HG02642 (cell line): ENCODE measurements around the gene ADD1.
"Not testable (repeated sequence)": the region's sequence is repeated elsewhere in the genome, so short reads cannot be mapped to it uniquely, and the experiment has no call there.

ENCODE experiments used
- ATAC-seq: cut with Tn5 transposase; IDR thresholded peaks from one replicate; pipeline ENCODE4 v1.9.1; 2021; ENCODE audit warnings: mild to moderate bottlenecking; ENCODE audit not compliant: unreplicated experiment, poor library complexity

Gene ADD1

GRCh38 chr4:2930135-2930757 is 86.6 kb downstream of the ADD1 start:
- no peak for ATAC-seq

GRCh38 chr4:2930758-2931511 is 87.3 kb downstream of the ADD1 start:
- ATAC-seq: no peak

- ATAC-seq: peak; percentile 37
Measured at GRCh38 chr4:2931512-2932301, 88.1 kb downstream of the ADD1 start.

DNA sequence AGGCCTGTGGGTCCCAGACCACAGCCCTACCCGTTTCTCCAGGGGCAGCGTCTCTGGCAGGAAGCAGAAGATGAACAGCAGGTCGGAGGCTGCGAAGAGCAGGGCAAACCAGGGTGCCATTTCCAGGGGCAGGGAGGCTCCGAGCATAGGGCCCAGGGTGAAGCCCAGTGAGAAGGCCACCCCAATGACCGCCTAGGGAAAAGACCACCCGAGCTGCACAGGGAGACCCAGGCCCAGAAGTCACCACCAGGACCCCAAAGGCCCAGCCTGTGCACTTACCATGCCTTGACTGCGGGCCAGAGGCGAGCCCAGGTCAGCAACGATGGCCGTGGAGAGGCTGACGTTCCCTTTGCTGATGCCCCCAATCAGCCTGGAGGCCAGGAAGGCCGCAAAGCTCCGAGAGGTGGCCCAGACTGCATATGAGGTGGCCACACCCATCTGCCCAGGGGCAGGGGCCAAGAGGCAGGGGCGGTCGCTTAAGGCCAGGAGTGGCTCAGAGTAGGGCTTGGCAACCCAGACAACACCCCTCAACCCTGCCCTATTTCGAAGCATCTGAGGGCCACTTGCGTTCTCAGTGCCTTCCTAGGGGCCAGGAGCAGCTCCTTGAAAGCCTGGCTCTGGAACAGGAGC is 88.8 kb downstream of the ADD1 start:
- ATAC-seq: no peak

- no peak for ATAC-seq
Measured at GRCh38 chr4:2932951-2933565, 89.4 kb downstream of the ADD1 start.

- ATAC-seq: no peak
Measured at GRCh38 chr4:2933566-2934076, 90.0 kb downstream of the ADD1 start.

DNA sequence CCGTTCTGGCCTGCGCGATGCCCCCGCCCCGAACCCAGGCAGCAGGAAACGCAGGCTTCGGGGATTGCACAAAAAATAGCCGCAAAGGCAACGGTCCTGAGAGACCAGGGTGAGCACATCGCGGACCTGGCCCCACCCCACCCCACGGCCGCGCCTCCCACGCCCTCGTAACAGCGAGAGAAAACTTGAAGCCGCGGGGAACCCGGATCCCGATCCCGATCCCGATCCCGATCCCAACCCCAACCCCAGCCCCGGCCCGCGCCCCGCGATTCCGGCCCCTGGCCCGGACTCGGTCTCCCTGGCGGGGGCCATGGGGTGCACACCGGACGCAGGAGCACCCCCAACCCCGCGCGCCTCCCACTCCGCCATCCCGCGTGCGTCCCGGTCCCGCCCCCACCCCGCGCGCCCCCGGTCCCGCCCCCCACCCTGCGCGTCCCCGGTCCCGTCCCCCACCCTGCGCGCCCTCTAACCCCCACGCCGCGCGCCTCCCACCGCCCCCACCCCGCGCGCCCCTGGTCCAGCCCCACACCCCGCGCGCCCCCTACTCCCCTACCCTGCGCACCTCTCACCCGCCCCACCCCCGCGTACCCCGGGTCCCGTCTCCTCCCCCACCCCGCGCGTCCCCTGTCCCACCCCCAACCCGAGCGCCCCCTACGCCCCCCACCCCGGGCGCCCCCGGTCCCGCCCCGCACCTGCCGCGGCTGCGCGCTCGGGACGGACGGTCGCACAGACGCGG is 90.6 kb downstream of the ADD1 start:
- ATAC-seq: no peak

DNA sequence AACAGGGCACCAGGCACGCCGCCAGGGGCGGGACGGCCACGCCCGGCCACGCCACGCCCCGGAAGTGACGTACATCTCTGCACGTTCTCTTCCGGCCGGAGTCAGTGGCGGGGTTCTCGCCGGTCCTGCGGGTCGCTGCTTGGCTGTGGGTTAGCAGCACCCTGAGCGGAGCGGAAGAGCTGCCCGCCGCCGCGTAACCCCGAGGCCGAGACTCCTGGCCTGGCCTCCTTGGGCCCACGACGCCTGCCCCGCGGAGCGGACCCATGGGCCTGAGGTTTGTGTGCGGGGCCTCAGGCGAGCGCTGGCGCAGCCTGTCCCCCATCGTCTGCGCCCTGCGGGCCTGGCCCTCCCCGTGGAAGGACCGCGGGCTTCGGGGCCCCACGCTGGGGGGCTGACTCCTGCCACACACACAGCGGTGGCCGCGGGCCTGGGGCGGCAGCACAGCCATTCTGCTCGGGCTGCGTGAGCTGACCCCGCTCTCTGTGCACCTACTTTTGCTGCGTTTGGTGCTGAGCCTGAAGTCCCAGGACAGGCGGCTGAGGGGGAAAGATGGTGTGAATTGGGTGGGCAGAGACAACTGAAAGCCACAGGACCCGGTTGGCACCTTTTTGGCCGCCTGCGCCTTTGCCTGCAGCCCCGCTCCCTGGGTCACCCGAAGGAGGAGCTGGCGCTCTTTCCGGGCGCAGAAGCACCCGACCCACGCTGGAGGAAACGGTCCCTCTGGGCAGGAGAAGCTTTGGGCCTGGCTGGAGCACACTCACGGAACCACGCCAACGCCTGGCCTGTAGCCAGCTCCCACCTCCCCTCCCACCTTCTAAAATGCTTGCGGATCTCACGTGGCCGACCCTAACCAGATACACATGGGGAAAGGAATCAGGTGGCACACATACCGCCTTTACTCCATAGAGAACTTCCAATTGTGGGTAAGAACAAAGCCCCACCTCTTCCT is 91.4 kb downstream of the ADD1 start:
- ATAC-seq: peak; percentile 56

DNA sequence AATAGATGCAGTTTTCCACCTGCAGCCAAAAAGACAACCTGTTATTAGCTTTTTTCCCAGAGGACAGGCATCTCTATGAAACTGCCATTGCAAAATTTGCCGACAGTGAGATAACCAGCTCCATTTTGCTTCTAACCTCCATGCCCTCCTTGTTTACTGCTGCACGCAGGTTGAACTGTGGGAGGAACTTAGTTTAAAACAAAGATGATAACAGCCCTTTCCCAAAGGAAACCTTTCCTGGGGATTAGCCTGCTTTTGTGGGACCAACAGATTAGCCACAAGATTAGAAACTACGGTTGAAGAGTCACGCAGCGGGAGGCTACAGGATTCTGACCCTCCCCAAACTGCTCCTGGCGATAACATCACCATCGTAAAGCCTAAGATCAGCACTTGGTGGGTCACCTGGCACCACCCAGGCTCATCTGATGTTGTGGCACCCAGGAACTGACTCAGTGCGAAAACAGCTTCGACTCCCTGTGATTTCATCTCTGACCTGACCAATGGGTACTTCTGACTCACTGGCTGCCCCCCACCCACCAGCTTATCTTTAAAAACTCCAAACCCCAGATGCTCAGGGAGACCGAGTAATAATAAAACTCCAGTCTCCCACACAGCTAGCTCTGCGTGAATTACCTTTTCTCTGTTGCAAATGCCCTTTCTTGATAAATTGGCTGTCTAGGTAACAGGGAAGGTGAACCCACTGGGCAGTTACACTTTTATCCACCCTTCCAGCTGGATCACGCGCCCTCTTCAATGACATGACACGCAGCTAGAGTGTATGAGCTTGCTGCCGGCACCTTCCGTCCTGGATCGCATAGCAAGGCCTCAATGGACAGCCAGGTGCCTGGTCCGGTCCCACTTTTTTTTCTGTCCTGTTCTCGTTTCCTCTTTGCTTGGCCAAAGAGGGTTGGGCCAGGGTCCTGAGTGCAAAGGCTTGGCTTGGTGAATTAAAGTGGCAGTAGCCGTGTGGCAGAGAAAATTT is 92.4 kb downstream of the ADD1 start:
- ATAC-seq: no peak

GRCh38 chr4:2936773-2937145 is 93.1 kb downstream of the ADD1 start:
- peak; percentile 26 for ATAC-seq

- no peak for ATAC-seq
Measured at GRCh38 chr4:2937146-2937857, 93.7 kb downstream of the ADD1 start.

DNA sequence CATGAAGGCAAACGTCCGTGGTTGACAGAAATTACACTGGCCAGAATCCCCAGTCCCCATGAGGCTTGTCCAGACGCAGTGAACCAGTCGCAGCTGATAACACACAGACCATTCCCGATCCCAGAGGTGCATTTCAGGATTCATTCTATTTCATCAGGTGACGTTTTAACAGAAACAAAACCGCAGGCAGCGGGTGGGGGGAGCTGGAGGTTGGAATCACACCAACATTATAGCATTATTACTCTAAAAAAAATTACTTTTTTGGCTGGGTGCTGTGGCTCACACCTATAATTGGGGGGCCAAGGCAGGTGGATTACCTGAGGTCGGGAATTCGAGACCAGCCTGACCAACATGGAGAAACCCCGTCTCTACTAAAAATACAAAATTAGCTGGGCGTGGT is 94.3 kb downstream of the ADD1 start:
- ATAC-seq: no peak

DNA sequence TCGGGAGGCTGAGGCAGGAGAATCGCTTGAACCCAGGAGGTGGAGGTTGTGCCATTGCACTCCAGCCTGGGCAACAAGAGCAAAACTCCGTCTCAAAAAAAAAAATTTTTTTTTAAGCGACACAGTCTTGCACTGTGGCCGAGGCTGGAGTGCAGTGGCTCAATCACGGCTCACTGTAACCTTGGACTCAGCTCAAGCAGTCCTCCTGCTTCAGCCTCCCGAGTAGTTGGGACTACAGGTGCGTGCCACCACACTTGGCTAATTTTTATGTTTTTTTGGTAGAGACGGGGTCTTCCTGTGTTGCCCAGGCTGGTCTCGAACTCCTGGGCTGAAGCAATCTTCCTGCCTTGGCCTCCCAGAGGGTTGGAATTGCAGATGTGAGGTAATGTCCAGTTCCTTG is 94.8 kb downstream of the ADD1 start:
- not testable (repeated sequence) for ATAC-seq

GRCh38 chr4:2938906-2939305 is 95.3 kb downstream of the ADD1 start:
- no peak for ATAC-seq

DNA sequence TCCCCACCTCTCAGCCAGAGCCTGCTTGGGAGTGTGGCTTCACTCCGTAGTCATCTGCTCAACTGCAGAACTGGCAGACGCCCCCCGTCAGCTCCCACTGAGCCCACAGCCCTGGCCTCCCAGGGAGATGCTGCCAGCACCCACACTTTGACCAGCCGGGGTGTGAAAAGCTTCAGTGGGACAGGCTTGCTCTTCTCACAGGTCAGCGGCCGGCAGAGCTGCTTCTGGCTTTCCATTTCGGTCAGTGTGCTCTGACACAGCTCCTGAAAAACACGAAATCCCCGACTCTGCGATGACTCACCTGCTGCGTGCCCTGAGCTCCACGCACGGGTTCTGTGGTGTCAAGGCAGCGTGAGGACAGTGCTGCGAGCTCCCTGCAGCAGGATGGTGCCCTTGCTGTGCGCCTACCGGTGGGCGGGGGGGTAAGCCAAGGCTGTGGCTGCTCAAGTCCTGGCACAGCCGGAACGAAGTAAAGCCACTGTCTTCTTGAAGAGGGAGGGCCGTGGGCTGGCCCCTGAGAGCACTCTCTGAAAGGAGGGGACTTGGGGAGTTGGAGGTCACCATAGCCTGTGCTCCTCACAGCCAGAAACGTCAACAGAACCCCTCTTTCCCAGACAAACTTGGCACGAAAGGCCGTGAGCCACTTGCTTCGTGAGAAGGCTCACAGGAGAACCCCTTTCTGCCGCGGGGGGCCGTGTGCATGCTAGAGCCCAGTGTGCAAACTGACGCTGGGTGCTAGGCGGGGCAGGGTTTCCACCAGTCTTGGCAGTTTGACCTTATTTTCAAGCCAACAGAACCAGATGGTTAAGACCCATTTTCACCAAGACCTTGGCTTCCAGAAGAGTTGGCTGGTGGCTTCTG is 96.0 kb downstream of the ADD1 start:
- ATAC-seq: no peak
